Activated CD4-positive, alpha-beta T cell treated with anti-CD3 and anti-CD28 coated beads, Interleukin-2, amount 50 U/mL, for 4 hours (primary cell): ENCODE data around the gene ATP5F1A.
"Not testable (repeated sequence)": the region's sequence is repeated elsewhere in the genome, so short reads cannot be mapped to it uniquely, and the experiment has no call there.

Experiments used
- DNase-seq, 2 experiments: peaks; one replicate each; pipeline ENCODE4 v3.0.0-alpha.2; 2020

ATP5F1A gene

GRCh38 chr18:46072959-46073358 is 25.1 kb downstream of the ATP5F1A start:
- DNase-seq: no peak

- DNase-seq: no peak
Observed at GRCh38 chr18:46072376-46072867, 25.7 kb downstream of the ATP5F1A start.

- peak; percentile 65 for DNase-seq
Observed at GRCh38 chr18:46071653-46072375, 26.3 kb downstream of the ATP5F1A start, which contains the start of gene PSTPIP2. TSS of gene PSTPIP2 (minus strand) at chr18:46072260. CDS start at chr18:46072188, 72 bp downstream.

- DNase-seq: peak in 1 of 2 experiments; percentile 9
Observed at GRCh38 chr18:46070815-46071652, 27.1 kb downstream of the ATP5F1A start.

- no peak for DNase-seq
Observed at GRCh38 chr18:46070232-46070631, 27.9 kb downstream of the ATP5F1A start.

GRCh38 chr18:46069524-46069923 is 28.6 kb downstream of the ATP5F1A start:
- no peak for DNase-seq

GRCh38 chr18:46068763-46069162 is 29.3 kb downstream of the ATP5F1A start:
- no peak for DNase-seq

- DNase-seq: no peak
Observed at GRCh38 chr18:46067438-46068007, 30.6 kb downstream of the ATP5F1A start.

GRCh38 chr18:46062781-46063180 is 35.3 kb downstream of the ATP5F1A start:
- no peak for DNase-seq

- no peak for DNase-seq
Observed at GRCh38 chr18:46061796-46062195, 36.3 kb downstream of the ATP5F1A start.

GRCh38 chr18:46061387-46061786 is 36.7 kb downstream of the ATP5F1A start:
- no peak for DNase-seq

- no peak for DNase-seq
Observed at GRCh38 chr18:46060359-46060841, 37.7 kb downstream of the ATP5F1A start.

GRCh38 chr18:46055838-46056230 is 42.3 kb downstream of the ATP5F1A start:
- DNase-seq: no peak

- no peak for DNase-seq
Observed at GRCh38 chr18:46054956-46055837, 42.9 kb downstream of the ATP5F1A start.

- no peak for DNase-seq
Observed at GRCh38 chr18:46053368-46054095, 44.6 kb downstream of the ATP5F1A start.

- no peak for DNase-seq
Observed at GRCh38 chr18:46051731-46052461, 46.2 kb downstream of the ATP5F1A start.

GRCh38 chr18:46050268-46050667 is 47.8 kb downstream of the ATP5F1A start:
- no peak for DNase-seq

- no peak for DNase-seq
Observed at GRCh38 chr18:46048641-46049040, 49.5 kb downstream of the ATP5F1A start.

GRCh38 chr18:46047369-46047768 is 50.7 kb downstream of the ATP5F1A start:
- not testable (repeated sequence) for DNase-seq

GRCh38 chr18:46046688-46047087 is 51.4 kb downstream of the ATP5F1A start:
- no peak for DNase-seq

GRCh38 chr18:46046126-46046525 is 52.0 kb downstream of the ATP5F1A start:
- DNase-seq: no peak
